B cell (primary cell): ENCODE data around the gene EHD4. TPM values are rescaled to one million over a fixed set of nuclear protein-coding genes. Genes with fewer than 3 reads are reported as not detected.

ENCODE experiments used
- ATAC-seq: fragments of 200-7000 bp; cut with Tn5 transposase; one replicate; pipeline ENCODE4 v1.10.0; 2021; ENCODE audit warnings: low read depth, mild to moderate bottlenecking, moderate number of reproducible peaks, moderate library complexity
- CTCF ChIA-PET: fragments of 350-600 bp; sonication (Branson Sonifier 250); formaldehyde crosslinking; loops from one replicate; lab custom pipeline; 2021; ENCODE audit warnings: antibody characterized with exemption, inconsistent platforms; lab: Charles Lee
- POLR2A ChIA-PET: fragments of 350-600 bp; sonication (Branson Sonifier 250); formaldehyde crosslinking; loops from one replicate; lab custom pipeline; 2021; ENCODE audit warnings: antibody characterized with exemption; lab: Charles Lee
- DNase-seq: peaks from one replicate; pipeline ENCODE4 v3.0.0; 2013
- H2AFZ ChIP-seq: 2 replicates; pipeline ENCODE4 v1.6.1; 2012; ENCODE audit warnings: mild to moderate bottlenecking, low read depth, low read length; ENCODE audit not compliant: insufficient read depth, poor library complexity, severe bottlenecking
- H3K27ac ChIP-seq, 2 donors: 1 replicate in 1 of 2; 2 replicates in 1 of 2; pipeline ENCODE4 v1.5.1; 2012 to 2013; ENCODE audit warnings: low read length in 2 of 2, mild to moderate bottlenecking in 2 of 2, moderate library complexity in 1 of 2
- H3K27me3 ChIP-seq, 4 experiments: fragments of 200-600 bp in 1 of 4; sonication (generic) in 1 of 4; replicated peaks in 1 of 4; 1 replicate in 2 of 4; 2 replicates in 2 of 4; pipeline versions ENCODE4 v1.6.1 to v1.7.0; 2013 to 2016; ENCODE audit warnings: low read length in 3 of 4, mild to moderate bottlenecking in 2 of 4, mixed read lengths in 1 of 4, moderate library complexity in 1 of 4; ENCODE audit not compliant: insufficient read depth in 4 of 4, control insufficient read depth in 3 of 4; ENCODE audit errors: control extremely low read depth in 1 of 4
- H3K36me3 ChIP-seq, 2 experiments: replicated peaks in 1 of 2; 1 replicate in 1 of 2; 2 replicates in 1 of 2; pipeline versions ENCODE4 v1.6.1 to v1.7.1; 2013; ENCODE audit warnings: low read length in 1 of 2; ENCODE audit not compliant: insufficient read depth in 2 of 2, control insufficient read depth in 1 of 2; ENCODE audit errors: control extremely low read depth in 1 of 2, extremely low read depth in 1 of 2
- H3K4me1 ChIP-seq, 2 donors: fragments of 200-600 bp in 1 of 2; sonication (generic) in 1 of 2; 1 replicate in 1 of 2; 2 replicates in 1 of 2; pipeline versions ENCODE4 v1.5.1 to v1.6.1; 2013 to 2017; ENCODE audit warnings: low read length in 2 of 2; ENCODE audit not compliant: control insufficient read depth in 2 of 2, insufficient read depth in 2 of 2
- H3K4me2 ChIP-seq: replicated peaks from 2 replicates; pipeline ENCODE3; 2012; ENCODE audit warnings: mild to moderate bottlenecking, low read depth, low read length; ENCODE audit not compliant: poor library complexity, severe bottlenecking
- H3K4me3 ChIP-seq, 5 experiments: fragments of 200-600 bp in 1 of 5; sonication (generic) in 1 of 5; 1 replicate in 3 of 5; 2 replicates in 2 of 5; pipeline versions ENCODE4 v1.5.1 to v1.7.0; 2011 to 2016; ENCODE audit warnings: low read length in 4 of 5, mild to moderate bottlenecking in 4 of 5, low read depth in 2 of 5, control low read depth in 1 of 5, moderate library complexity in 1 of 5; ENCODE audit not compliant: insufficient read depth in 1 of 5; ENCODE audit errors: control extremely low read depth in 1 of 5, extremely low read depth in 1 of 5
- H3K79me2 ChIP-seq: fragments of 200-600 bp; sonication (generic); one replicate; pipeline ENCODE4 v1.6.0; 2016; ENCODE audit warnings: low read length; ENCODE audit not compliant: control insufficient read depth, insufficient read depth
- H3K9ac ChIP-seq: fragments of 200-600 bp; sonication (generic); 2 replicates; pipeline ENCODE4 v1.6.1; 2017; ENCODE audit warnings: mild to moderate bottlenecking, low read length, moderate library complexity
- H3K9me3 ChIP-seq, 3 donors: one replicate each; pipeline versions ENCODE4 v1.6.1 to v1.7.1; 2013; ENCODE audit warnings: low read length in 2 of 3; ENCODE audit not compliant: control insufficient read depth in 2 of 3, insufficient read depth in 1 of 3; ENCODE audit errors: control extremely low read depth in 1 of 3
- H4K20me1 ChIP-seq: 2 replicates; pipeline ENCODE4 v1.6.0; 2012; ENCODE audit warnings: mild to moderate bottlenecking, low read length; ENCODE audit not compliant: insufficient read depth, control insufficient read depth, poor library complexity, severe bottlenecking
- H3K27ac Mint-ChIP-seq: one replicate; pipeline ENCODE4 v1.8.0; 2021; ENCODE audit warnings: mixed read lengths
- H3K27me3 Mint-ChIP-seq: one replicate; pipeline ENCODE4 v1.8.0; 2021; ENCODE audit warnings: mixed read lengths
- H3K4me1 Mint-ChIP-seq: one replicate; pipeline ENCODE4 v1.8.0; 2021; ENCODE audit warnings: mixed read lengths
- H3K4me3 Mint-ChIP-seq: one replicate; pipeline ENCODE4 v1.8.0; 2021; ENCODE audit warnings: mixed read lengths
- H3K9me3 Mint-ChIP-seq: one replicate; pipeline ENCODE4 v1.8.0; 2022; ENCODE audit warnings: mixed read lengths; ENCODE audit not compliant: insufficient read depth
- EZH2 ChIP-seq: IDR thresholded peaks from 2 replicates; pipeline ENCODE4 v1.6.1; 2012; ENCODE audit warnings: borderline replicate concordance, low read depth, mild to moderate bottlenecking, moderate library complexity, low read length; ENCODE audit not compliant: insufficient read depth, poor library complexity, severe bottlenecking
- WGBS: methylation state at CpG from one replicate; pipeline ENCODE4 v1.1.5; 2013; ENCODE audit warnings: missing lambda C conversion rate; ENCODE audit not compliant: insufficient coverage; 5-methylcytosine and 5-hydroxymethylcytosine counted together
- intact Hi-C: fragments of 100-400 bp; cut with micrococcal nuclease; formaldehyde crosslinking; loops from one replicate; pipeline ENCODE4 v1.10.0; 2022
- polyA plus RNA-seq: library from polyadenylated mRNA; depleted of rRNA; stranded (reverse); fragments of >200 nt; gene quantifications from 2 replicates; pipeline ENCODE4 v1.2.3, GENCODE V29; 2012
- total RNA-seq, 2 donors: library from RNA; stranded (reverse); fragments of 120-200 nt in 1 of 2; gene quantifications; 1 replicate in 1 of 2; 2 replicates in 1 of 2; pipeline versions ENCODE4 v1.2.3 to v1.2.4, GENCODE V29; 2013 to 2022
- TF ChIP-seq, protein P1 (sequence below): fragments of 200-600 bp; IDR thresholded peaks from one replicate; pipeline ENCODE4 v1.8.0; 2022; ENCODE audit warnings: antibody characterized with exemption, mild to moderate bottlenecking

EHD4 gene
- total and polyA plus RNA-seq, 2 donors (not counting 1 experiment from before 2014, with no cell fraction given) = 3.1 to 12.7 TPM

DNA sequence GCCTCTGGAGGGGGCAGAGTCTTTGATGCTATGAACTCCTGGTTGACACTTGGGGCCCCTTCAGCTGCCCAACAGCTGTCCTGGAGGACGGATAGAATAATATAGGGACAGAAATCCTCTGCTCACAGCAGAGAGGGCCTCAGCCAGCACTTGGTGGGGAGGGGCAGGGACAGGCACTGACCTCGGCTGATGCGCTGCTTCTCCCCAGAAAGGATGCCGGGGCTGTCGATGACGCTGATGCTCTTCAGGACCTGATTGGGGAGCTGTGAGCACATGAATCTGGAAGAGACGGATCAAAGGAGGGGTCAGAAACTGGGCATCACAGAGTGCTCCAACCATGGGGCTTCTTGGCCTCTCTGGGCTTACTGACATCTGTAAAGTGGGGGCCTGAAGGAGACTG, 29.5 kb downstream of the EHD4 start:
- Histone ChIP-seq H3K79me2 (peaks cover 7% of the 10 kb centered on the region), H4K20me1 (no peaks in the 10 kb centered on the region), H3K4me1 (no peaks in the 10 kb centered on the region), H3K27me3 (no peaks in the 10 kb centered on the region), H2AFZ (no peak overlapping the region), H3K4me2 (no peak overlapping the region), H3K9ac (no peak overlapping the region), H3K36me3 (peaks cover 7 to 15% of the 10 kb centered on the region in 2 experiments), H3K9me3 (no peaks in the 10 kb centered on the region), H3K4me3 (no peak overlapping the region), H3K27ac (no peak overlapping the region)
- Mint-ChIP-seq H3K4me3 (no peak overlapping the region), H3K4me1 (peaks cover 2% of the 10 kb centered on the region), H3K27me3 (no peaks in the 10 kb centered on the region), H3K9me3 (no peaks in the 10 kb centered on the region), H3K27ac (no peak overlapping the region)
- ChIA-PET CTCF (no interaction called here), POLR2A (no interaction called here)
- ATAC-seq = no peak
- TF ChIP-seq EZH2 = no peak
- TF ChIP-seq, protein P1, sequence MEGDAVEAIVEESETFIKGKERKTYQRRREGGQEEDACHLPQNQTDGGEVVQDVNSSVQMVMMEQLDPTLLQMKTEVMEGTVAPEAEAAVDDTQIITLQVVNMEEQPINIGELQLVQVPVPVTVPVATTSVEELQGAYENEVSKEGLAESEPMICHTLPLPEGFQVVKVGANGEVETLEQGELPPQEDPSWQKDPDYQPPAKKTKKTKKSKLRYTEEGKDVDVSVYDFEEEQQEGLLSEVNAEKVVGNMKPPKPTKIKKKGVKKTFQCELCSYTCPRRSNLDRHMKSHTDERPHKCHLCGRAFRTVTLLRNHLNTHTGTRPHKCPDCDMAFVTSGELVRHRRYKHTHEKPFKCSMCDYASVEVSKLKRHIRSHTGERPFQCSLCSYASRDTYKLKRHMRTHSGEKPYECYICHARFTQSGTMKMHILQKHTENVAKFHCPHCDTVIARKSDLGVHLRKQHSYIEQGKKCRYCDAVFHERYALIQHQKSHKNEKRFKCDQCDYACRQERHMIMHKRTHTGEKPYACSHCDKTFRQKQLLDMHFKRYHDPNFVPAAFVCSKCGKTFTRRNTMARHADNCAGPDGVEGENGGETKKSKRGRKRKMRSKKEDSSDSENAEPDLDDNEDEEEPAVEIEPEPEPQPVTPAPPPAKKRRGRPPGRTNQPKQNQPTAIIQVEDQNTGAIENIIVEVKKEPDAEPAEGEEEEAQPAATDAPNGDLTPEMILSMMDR = no peak
- WGBS = 92% methylated on average over 7 of the region's 7 CpGs
- intact Hi-C loops = no loop called here
- no peak for DNase-seq

DNA sequence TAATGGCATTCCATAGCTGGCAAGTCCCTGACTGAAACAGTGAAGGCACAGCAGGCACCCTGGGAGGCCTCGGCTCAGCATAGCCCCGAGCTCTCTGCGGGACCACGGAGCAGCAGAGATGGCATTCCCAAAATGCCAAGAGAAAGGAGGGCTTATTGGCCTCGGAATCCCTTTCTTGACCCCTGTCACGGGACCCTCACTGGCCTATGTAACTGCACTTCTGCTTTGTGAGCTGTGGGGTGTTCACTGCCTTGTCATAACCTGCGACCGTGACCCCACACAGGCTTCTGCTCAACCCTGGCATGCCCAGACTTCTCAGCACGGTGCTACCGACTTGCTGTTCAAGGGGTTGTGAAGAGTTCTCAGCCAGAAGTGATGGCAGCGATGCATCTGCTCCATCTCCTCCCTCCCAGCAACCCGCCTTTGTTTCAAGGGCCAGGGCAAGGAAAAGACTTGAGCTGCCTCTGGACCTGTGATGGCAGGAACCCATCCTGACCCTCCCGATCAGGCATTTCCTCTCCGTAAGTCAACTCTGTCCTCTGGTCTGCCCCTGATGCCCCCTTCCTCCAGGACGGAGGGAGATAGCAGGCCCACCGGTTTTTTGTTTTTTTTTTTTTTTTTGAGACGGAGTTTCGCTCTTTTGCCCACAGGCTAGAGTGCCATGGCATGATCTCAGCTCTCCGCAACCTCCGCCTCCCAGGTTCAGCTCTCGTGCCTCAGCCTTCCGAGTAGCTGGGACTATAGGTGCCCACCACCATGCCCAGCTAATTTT, 30.5 kb downstream of the EHD4 start:
- no peak for DNase-seq
- Mint-ChIP-seq H3K9me3 (no peaks in the 10 kb centered on the region), H3K4me3 (no peak overlapping the region), H3K4me1 (peaks cover 12% of the 10 kb centered on the region), H3K27me3 (no peaks in the 10 kb centered on the region), H3K27ac (no peak overlapping the region)
- Histone ChIP-seq H3K27ac (no peak overlapping the region), H3K4me1 (peaks cover 4 to 9% of the 10 kb centered on the region in 2 donors), H3K27me3 (no peaks in the 10 kb centered on the region), H3K79me2 (peaks cover 3% of the 10 kb centered on the region), H3K36me3 (peaks cover 7 to 15% of the 10 kb centered on the region in 2 experiments), H3K4me2 (no peak overlapping the region), H3K4me3 (no peak overlapping the region), H3K9ac (no peak overlapping the region), H3K9me3 (no peaks in the 10 kb centered on the region), H2AFZ (no peak overlapping the region), H4K20me1 (no peaks in the 10 kb centered on the region)
- ATAC-seq = no peak
- WGBS = 93% methylated on average over 19 of the region's 22 CpGs
- CTCF ChIA-PET = interaction anchor here (0.7 kb wide), 1 partner anchor 37 kb away, joined by 3 read pairs; no protein-coding TSS in a partner anchor
- TF ChIP-seq, protein P1 = no peak
- TF ChIP-seq EZH2 = no peak
- POLR2A ChIA-PET = interaction anchor here (0.7 kb wide), 1 partner anchor 18 kb away, joined by 3 read pairs; no protein-coding TSS in a partner anchor
- intact Hi-C loops = no loop called here
